RPMI8226 (cell line): ENCODE data around the gene ENOX1.
"Not testable (repeated sequence)": the region's sequence is repeated elsewhere in the genome, so short reads cannot be mapped to it uniquely, and the experiment has no call there.

Experiments
- DNase-seq: peaks from one replicate; pipeline ENCODE4 v3.0.0-alpha.2; 2015

The ENOX1 gene

DNA sequence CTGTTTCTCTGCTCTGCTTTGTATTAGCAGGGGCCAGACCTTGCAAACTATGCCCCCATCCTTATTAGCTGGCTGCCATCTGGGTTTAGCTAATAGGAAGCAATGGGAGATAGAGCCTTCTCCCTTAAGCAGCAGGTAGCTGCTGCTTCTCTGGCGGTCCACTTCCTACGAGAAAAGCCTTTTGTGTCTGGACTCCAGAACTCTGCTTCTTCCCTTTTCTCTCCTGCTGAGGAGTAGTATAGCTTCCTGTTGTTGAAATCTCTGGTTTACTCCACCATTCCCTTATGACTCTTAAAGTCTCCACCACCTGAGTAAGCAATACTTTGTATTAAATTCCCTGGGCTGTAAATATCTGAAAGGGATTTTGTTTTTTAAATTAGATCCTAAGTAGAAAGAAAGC, 616.3 kb downstream of the ENOX1 start:
- DNase-seq = no peak

DNA sequence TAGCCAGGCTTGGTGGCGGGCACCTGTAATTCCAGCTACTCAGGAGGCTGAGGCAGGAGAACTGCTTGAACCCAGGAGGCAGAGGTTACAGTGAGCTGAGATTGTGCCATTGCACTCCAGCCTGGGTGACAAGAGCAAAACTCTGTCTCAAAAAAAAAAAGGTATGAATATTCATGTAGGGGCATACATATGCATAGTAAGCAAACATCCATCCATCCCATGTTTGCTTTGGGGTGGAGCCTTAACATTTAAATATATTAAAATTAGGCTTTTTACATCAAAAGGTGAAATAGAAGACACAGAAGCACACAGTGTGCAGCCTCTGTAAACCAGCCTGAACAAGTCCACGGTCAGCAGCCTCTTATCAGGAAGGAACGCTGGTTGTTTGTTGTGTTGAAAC, 618.3 kb downstream of the ENOX1 start:
- DNase-seq = not testable (repeated sequence)

DNA sequence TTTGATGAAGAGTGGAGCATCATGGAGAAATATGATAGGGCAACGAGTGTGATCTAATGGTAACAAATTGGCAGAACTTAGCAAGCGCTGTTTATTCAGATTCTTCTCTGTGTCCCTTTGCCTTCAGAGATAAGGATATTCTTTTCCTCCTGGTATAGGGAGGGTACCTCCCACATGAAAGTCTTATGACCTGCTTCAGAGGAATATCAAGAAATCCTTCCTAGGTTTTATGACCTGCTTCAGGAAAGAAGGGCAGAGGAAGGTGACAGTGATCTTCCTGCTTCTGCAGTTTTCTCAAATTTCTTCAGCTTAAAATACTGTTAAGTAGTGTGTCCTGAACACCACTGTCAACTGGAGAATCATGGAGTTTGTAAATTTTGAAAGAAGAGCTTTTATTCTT, 619.0 kb downstream of the ENOX1 start:
- DNase-seq = no peak

DNA sequence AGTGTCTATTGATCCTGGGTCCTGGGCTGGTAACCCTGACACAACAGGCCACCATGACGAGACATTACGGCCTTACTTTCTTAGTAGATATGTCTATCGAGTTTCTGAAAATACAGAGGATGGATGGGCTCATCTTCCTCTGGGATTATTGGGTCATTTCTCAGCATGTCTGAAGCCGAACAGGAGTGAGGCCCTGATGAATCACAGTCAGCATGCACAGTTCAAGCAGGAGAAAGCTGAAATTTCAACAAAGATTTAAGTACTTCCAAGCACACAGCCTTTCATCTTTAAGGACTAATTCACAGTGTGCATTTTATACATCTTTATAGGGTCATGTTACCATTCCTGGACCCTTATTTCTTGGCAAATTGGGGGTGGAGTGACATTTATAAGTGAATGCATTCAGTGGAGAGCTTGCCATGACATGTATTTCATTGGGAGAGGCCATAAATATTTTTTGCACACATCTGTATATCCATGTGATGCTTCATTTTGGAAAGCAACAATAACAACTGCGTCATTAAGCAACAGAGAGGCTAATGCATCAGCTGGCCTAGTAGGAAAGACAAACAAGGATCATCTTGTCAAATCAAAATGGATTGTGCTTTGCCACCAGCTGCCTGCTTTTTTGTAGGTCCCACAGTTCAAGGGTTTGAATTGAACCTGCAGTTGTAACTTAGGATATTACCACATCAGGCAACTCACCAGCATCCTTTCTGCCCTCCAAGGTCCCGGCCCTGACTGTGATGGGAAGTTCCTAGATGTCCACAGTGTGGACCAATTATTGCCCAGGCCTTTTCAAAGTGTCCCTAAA, 619.9 kb downstream of the ENOX1 start:
- DNase-seq = no peak
